ENCODE results near the gene CACNA2D3. TPM values are rescaled to one million over a fixed set of nuclear protein-coding genes. Genes with fewer than 3 reads are reported as not detected.

The CACNA2D3 gene
- total RNA-seq, 6 experiments from 2014 or later = 0.14 to 0.23 (median 0.19) TPM; not detected in 2

- H3K36me3 Mint-ChIP-seq (ENCODE audit: low read depth) = no peaks in the 10 kb centered on the region
- H3K9me3 Mint-ChIP-seq = peaks cover 53% of the 10 kb centered on the region
- DNase-seq = no peak
- H3K4me1 Mint-ChIP-seq (ENCODE audit: low read depth) = no peaks in the 10 kb centered on the region
- no peaks in the 10 kb centered on the region for H3K27me3 Mint-ChIP-seq (ENCODE audit: insufficient read depth)
- no peak for TF ChIP-seq CTCF (IDR thresholded peaks at IDR 0.05)
- H3K27ac Mint-ChIP-seq = no peak overlapping the region
- H3K4me3 Mint-ChIP-seq = no peak overlapping the region
These were observed 113.6 kb downstream of the CACNA2D3 start for GRCh38 chr3:54235998-54236397.

DNA sequence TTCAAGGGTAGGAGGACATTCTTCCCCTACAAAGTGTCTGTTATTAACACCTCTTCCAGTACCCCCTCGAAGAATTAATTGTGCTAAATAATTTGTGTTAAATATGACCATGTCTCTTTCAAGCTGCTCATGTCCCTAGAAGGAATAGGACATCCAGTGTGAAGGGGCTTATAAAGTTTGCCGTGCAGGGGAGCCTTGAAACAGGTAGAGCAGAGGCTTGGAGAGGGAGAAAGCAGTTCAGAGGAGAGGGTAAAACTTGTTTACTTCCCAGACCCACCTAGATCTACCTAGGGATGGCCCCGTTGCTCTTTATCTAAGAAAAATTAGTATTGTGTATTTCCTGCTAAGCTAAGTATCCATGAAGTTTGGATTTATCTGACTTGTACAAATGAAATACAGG is 114.8 kb downstream of the CACNA2D3 start:
- Mint-ChIP-seq H3K4me1 (ENCODE audit: low read depth) (no peaks in the 10 kb centered on the region), H3K36me3 (ENCODE audit: low read depth) (no peaks in the 10 kb centered on the region), H3K4me3 (no peak overlapping the region), H3K27me3 (ENCODE audit: insufficient read depth) (no peaks in the 10 kb centered on the region), H3K27ac (no peak overlapping the region), H3K9me3 (peaks cover 55% of the 10 kb centered on the region)
- no peak for DNase-seq
- TF ChIP-seq CTCF (IDR thresholded peaks at IDR 0.05) = no peak

GRCh38 chr3:54237788-54238502 is 115.6 kb downstream of the CACNA2D3 start:
- H3K4me3 Mint-ChIP-seq = no peak overlapping the region
- TF ChIP-seq CTCF (IDR thresholded peaks at IDR 0.05) = no peak
- H3K36me3 Mint-ChIP-seq (ENCODE audit: low read depth) = no peaks in the 10 kb centered on the region
- H3K4me1 Mint-ChIP-seq (ENCODE audit: low read depth) = no peaks in the 10 kb centered on the region
- H3K27ac Mint-ChIP-seq = no peak overlapping the region
- no peaks in the 10 kb centered on the region for H3K27me3 Mint-ChIP-seq (ENCODE audit: insufficient read depth)
- no peak for DNase-seq
- H3K9me3 Mint-ChIP-seq = peaks cover 48% of the 10 kb centered on the region

DNA sequence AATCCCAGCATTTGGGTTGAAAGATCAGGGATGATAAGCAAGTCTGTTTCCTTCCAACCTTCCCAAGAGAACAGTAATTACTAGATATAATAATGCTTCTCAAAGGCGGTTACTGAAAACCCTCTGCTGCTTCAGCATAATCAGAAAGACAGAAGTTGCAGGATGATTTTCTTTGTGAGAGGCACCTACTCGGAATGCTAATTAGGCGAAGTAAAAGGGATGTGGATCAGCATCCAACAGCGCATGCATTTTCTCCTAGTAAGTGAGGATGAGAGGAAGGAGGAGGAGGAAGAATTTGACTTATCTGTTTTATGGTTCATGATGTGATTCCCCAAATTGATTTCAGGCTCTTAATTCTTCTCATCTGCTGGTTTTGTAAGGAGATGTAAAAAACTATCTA is 118.0 kb downstream of the CACNA2D3 start:
- no peak for TF ChIP-seq CTCF (IDR thresholded peaks at IDR 0.05)
- no peak for DNase-seq
- Mint-ChIP-seq H3K36me3 (ENCODE audit: low read depth) (no peaks in the 10 kb centered on the region), H3K27ac (no peak overlapping the region), H3K4me3 (no peak overlapping the region), H3K27me3 (ENCODE audit: insufficient read depth) (no peaks in the 10 kb centered on the region), H3K9me3 (peaks cover 43% of the 10 kb centered on the region), H3K4me1 (ENCODE audit: low read depth) (no peaks in the 10 kb centered on the region)

DNA sequence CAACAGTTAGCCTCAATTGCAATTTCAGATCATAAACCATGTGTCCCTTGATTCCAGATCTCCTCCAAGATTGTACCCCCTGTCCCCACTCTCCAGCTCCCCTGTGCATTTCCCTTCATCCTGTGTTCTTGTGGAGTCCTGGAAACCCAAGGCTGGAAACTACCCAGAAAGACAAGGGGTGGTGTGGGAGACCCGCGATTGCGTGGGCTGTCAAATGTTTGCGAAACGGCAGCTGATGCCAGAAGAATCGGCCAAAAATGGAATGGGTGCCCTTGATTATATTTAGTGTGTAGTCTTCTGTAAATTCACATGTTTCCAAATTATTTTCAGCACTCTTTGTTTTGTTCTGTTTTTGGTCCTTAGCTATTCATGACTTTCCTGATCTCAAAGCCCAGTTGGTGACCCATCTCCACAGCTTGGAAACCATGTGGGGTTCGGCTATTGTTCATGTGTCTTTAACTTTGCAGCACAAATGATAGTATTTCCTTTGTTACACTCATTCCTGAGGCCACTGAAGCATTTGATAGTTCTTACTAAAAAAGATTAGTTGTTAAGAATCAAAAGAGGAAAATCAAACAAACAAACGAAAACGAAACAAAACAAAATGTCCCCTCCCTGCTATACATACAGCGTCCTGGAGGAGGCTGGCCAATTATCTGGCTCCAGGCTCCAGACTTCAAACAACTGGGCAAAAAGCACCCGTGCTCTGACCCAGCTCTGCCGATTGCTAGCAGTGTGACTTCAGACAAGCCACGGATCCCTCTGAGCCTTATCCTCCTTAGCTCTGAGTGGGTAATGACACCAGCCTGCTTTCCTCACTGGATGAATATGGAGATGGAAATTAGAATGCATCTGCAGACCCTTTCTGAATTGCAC is 120.9 kb downstream of the CACNA2D3 start:
- no peak for TF ChIP-seq CTCF (IDR thresholded peaks at IDR 0.05)
- H3K9me3 Mint-ChIP-seq = peaks cover 45% of the 10 kb centered on the region
- peak overlapping the region; percentile 41; the same call in 1 of the 2 replicates for H3K4me3 Mint-ChIP-seq
- no peak for DNase-seq
- H3K36me3 Mint-ChIP-seq (ENCODE audit: low read depth) = no peaks in the 10 kb centered on the region
- no peak overlapping the region for H3K27ac Mint-ChIP-seq
- H3K4me1 Mint-ChIP-seq (ENCODE audit: low read depth) = no peaks in the 10 kb centered on the region
- peaks cover 2% of the 10 kb centered on the region; the same call in 1 of the 2 replicates for H3K27me3 Mint-ChIP-seq (ENCODE audit: insufficient read depth)
